ENCODE data around the gene SLC25A13.

SLC25A13 gene

DNA sequence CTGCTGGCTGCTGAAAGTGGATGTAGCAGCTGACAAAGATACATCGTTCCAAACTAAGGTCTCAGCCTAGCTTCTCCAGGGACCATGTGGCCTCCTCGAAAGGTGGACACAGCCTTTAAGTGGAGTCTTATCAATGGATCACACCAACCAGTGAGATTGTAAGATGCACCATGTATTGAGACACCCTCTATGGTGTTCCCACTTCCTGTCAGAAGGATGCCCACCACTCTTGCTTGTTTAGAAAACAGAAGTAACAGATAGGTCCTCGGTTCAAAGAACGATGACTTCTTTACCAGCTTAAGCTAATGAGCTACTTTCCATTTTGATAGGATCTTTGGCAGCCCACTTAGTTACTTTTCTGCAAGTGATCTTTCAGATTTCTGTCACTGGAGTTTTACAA is 34.3 kb downstream of the SLC25A13 start:
- DNase-seq, result no peak
- Mint-ChIP-seq H3K36me3 (ENCODE audit: low read depth) (peaks cover 86% of the 10 kb centered on the region), H3K27me3 (ENCODE audit: low read depth, poor library complexity) (no peaks in the 10 kb centered on the region), H3K27ac (peak overlapping the region; percentile 62), H3K9me3 (peaks cover 64% of the 10 kb centered on the region), H3K4me3 (no peak overlapping the region), H3K4me1 (no peaks in the 10 kb centered on the region)
- TF ChIP-seq, protein P1, sequence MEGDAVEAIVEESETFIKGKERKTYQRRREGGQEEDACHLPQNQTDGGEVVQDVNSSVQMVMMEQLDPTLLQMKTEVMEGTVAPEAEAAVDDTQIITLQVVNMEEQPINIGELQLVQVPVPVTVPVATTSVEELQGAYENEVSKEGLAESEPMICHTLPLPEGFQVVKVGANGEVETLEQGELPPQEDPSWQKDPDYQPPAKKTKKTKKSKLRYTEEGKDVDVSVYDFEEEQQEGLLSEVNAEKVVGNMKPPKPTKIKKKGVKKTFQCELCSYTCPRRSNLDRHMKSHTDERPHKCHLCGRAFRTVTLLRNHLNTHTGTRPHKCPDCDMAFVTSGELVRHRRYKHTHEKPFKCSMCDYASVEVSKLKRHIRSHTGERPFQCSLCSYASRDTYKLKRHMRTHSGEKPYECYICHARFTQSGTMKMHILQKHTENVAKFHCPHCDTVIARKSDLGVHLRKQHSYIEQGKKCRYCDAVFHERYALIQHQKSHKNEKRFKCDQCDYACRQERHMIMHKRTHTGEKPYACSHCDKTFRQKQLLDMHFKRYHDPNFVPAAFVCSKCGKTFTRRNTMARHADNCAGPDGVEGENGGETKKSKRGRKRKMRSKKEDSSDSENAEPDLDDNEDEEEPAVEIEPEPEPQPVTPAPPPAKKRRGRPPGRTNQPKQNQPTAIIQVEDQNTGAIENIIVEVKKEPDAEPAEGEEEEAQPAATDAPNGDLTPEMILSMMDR (IDR thresholded peaks at IDR 0.05), result no peak

- Mint-ChIP-seq H3K36me3 (ENCODE audit: low read depth) (peaks cover 82% of the 10 kb centered on the region), H3K27me3 (ENCODE audit: low read depth, poor library complexity) (no peaks in the 10 kb centered on the region), H3K27ac (peak overlapping the region; percentile 62), H3K4me1 (no peaks in the 10 kb centered on the region), H3K4me3 (no peak overlapping the region), H3K9me3 (peaks cover 59% of the 10 kb centered on the region)
- TF ChIP-seq, protein P1 (IDR thresholded peaks at IDR 0.05), result no peak
- DNase-seq, result no peak
Measured at GRCh38 chr7:96287132-96287531, 34.8 kb downstream of the SLC25A13 start.

DNA sequence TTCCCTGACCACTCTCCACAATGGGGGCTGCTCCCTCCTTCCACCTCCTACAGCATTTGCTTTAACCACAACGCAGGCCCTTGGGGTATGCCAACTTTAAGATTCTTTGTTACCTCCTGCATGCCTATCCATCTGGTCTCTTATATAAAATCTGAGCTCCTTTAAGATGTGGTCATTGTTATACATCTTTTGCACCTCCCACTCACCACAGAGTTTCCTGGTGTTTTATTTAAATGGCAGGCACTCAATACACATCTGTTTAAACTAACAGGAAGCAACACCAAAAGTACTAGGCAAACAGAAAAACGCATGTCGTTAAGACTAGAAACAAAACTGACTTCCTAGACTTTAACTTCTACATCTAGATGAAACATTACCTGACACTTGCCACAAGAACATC is 36.3 kb downstream of the SLC25A13 start:
- H3K4me1 Mint-ChIP-seq, result no peaks in the 10 kb centered on the region
- TF ChIP-seq, protein P1 (IDR thresholded peaks at IDR 0.05), result no peak
- H3K36me3 Mint-ChIP-seq (ENCODE audit: low read depth), result peaks cover 66% of the 10 kb centered on the region
- no peak for DNase-seq
- H3K9me3 Mint-ChIP-seq, result peaks cover 45% of the 10 kb centered on the region
- no peak overlapping the region for H3K4me3 Mint-ChIP-seq
- no peaks in the 10 kb centered on the region for H3K27me3 Mint-ChIP-seq (ENCODE audit: low read depth, poor library complexity)
- peak overlapping the region; percentile 78 for H3K27ac Mint-ChIP-seq

DNA sequence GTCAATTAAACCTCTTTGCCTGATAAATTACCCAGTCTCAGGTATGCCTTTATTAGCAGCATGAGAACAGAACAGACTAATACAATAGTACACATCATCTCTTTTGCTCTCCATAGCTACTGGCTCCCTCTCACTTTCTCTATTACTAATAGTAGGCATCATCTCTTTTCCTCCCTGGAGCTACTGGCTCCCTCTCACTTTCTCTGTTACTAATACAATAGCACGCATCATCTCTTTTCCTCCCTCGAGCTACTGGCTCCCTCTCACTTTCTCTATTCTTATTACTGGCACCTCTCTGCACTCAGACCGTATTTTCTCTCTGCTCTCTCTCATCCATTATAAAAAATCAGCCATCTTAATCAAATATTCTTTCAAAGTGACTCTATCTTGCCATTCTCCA is 37.1 kb downstream of the SLC25A13 start:
- H3K36me3 Mint-ChIP-seq (ENCODE audit: low read depth), result peaks cover 61% of the 10 kb centered on the region
- peaks cover 37% of the 10 kb centered on the region for H3K9me3 Mint-ChIP-seq
- no peaks in the 10 kb centered on the region for H3K27me3 Mint-ChIP-seq (ENCODE audit: low read depth, poor library complexity)
- TF ChIP-seq, protein P1 (IDR thresholded peaks at IDR 0.05), result no peak
- no peak overlapping the region for H3K4me3 Mint-ChIP-seq
- H3K27ac Mint-ChIP-seq, result peak overlapping the region; percentile 12
- no peak for DNase-seq
- peaks cover 2% of the 10 kb centered on the region for H3K4me1 Mint-ChIP-seq

GRCh38 chr7:96284240-96284639 is 37.7 kb downstream of the SLC25A13 start:
- H3K27ac Mint-ChIP-seq, result no peak overlapping the region
- TF ChIP-seq, protein P1 (IDR thresholded peaks at IDR 0.05), result no peak
- H3K4me1 Mint-ChIP-seq, result peaks cover 4% of the 10 kb centered on the region
- H3K4me3 Mint-ChIP-seq, result no peak overlapping the region
- no peaks in the 10 kb centered on the region for H3K27me3 Mint-ChIP-seq (ENCODE audit: low read depth, poor library complexity)
- peaks cover 31% of the 10 kb centered on the region for H3K9me3 Mint-ChIP-seq
- H3K36me3 Mint-ChIP-seq (ENCODE audit: low read depth), result peaks cover 61% of the 10 kb centered on the region
- no peak for DNase-seq

GRCh38 chr7:96282835-96283234 is 39.1 kb downstream of the SLC25A13 start:
- no peaks in the 10 kb centered on the region for H3K27me3 Mint-ChIP-seq (ENCODE audit: low read depth, poor library complexity)
- DNase-seq, result no peak
- H3K9me3 Mint-ChIP-seq, result peaks cover 17% of the 10 kb centered on the region
- TF ChIP-seq, protein P1 (IDR thresholded peaks at IDR 0.05), result no peak
- no peak overlapping the region for H3K4me3 Mint-ChIP-seq
- H3K27ac Mint-ChIP-seq, result no peak overlapping the region
- peaks cover 4% of the 10 kb centered on the region for H3K4me1 Mint-ChIP-seq
- H3K36me3 Mint-ChIP-seq (ENCODE audit: low read depth), result peaks cover 49% of the 10 kb centered on the region

Data from nephron progenitor cell (in vitro differentiated cells).